ENCODE data around the gene CPNE7.

The CPNE7 gene

GRCh38 chr16:89562939-89563338 is 12.6 kb upstream of the CPNE7 start:
- H3K27me3 ChIP-seq (ENCODE audit: insufficient read depth, poor library complexity, severe bottlenecking) = no peaks in the 10 kb centered on the region
- H3K4me1 ChIP-seq (ENCODE audit: insufficient read depth, poor library complexity, severe bottlenecking) = peaks cover 25% of the 10 kb centered on the region
- H3K9me3 ChIP-seq (ENCODE audit: severe bottlenecking) = no peaks in the 10 kb centered on the region
- H3K4me3 ChIP-seq (ENCODE audit: severe bottlenecking) = no peak overlapping the region
- TF ChIP-seq CTCF (IDR thresholded peaks at IDR 0.05; ENCODE audit: poor library complexity, severe bottlenecking) = no peak
- peak overlapping the region; percentile 85 for H3K27ac ChIP-seq (ENCODE audit: poor library complexity, severe bottlenecking)
- ATAC-seq (ENCODE audit: low read depth) (no peak), DNase-seq (ENCODE audit: low spot score) (no peak)
- H3K36me3 ChIP-seq (ENCODE audit: low read depth) = peaks cover 42% of the 10 kb centered on the region

- TF ChIP-seq CTCF (IDR thresholded peaks at IDR 0.05; ENCODE audit: poor library complexity, severe bottlenecking) = no peak
- no peak for DNase-seq (ENCODE audit: low spot score)
- no peak overlapping the region for H3K4me3 ChIP-seq (ENCODE audit: severe bottlenecking)
- peaks cover 42% of the 10 kb centered on the region for H3K36me3 ChIP-seq (ENCODE audit: low read depth)
- H3K27ac ChIP-seq (ENCODE audit: poor library complexity, severe bottlenecking) = peak overlapping the region; percentile 85
- H3K9me3 ChIP-seq (ENCODE audit: severe bottlenecking) = no peaks in the 10 kb centered on the region
- ATAC-seq (ENCODE audit: low read depth) = no peak
- H3K27me3 ChIP-seq (ENCODE audit: insufficient read depth, poor library complexity, severe bottlenecking) = no peaks in the 10 kb centered on the region
- peaks cover 25% of the 10 kb centered on the region for H3K4me1 ChIP-seq (ENCODE audit: insufficient read depth, poor library complexity, severe bottlenecking)
Observed at GRCh38 chr16:89563639-89564392, 11.7 kb upstream of the CPNE7 start.

- H3K9me3 ChIP-seq (ENCODE audit: severe bottlenecking) = no peaks in the 10 kb centered on the region
- peak; percentile 0; the same call in 2 of the 3 replicates for ATAC-seq (ENCODE audit: low read depth)
- H3K27ac ChIP-seq (ENCODE audit: poor library complexity, severe bottlenecking) = peak overlapping the region; percentile 85
- no peak overlapping the region for H3K4me3 ChIP-seq (ENCODE audit: severe bottlenecking)
- TF ChIP-seq CTCF (IDR thresholded peaks at IDR 0.05; ENCODE audit: poor library complexity, severe bottlenecking) = no peak
- peaks cover 20% of the 10 kb centered on the region for H3K4me1 ChIP-seq (ENCODE audit: insufficient read depth, poor library complexity, severe bottlenecking)
- H3K36me3 ChIP-seq (ENCODE audit: low read depth) = peaks cover 42% of the 10 kb centered on the region
- no peak for DNase-seq (ENCODE audit: low spot score)
- H3K27me3 ChIP-seq (ENCODE audit: insufficient read depth, poor library complexity, severe bottlenecking) = no peaks in the 10 kb centered on the region
Observed at GRCh38 chr16:89564476-89565255, 10.9 kb upstream of the CPNE7 start.

GRCh38 chr16:89565256-89565505 is 10.4 kb upstream of the CPNE7 start:
- ATAC-seq (ENCODE audit: low read depth) (peak; percentile 26), DNase-seq (ENCODE audit: low spot score) (peak; percentile 76)
- peaks cover 20% of the 10 kb centered on the region for H3K4me1 ChIP-seq (ENCODE audit: insufficient read depth, poor library complexity, severe bottlenecking)
- no peak for TF ChIP-seq CTCF (IDR thresholded peaks at IDR 0.05; ENCODE audit: poor library complexity, severe bottlenecking)
- peak overlapping the region; percentile 85 for H3K27ac ChIP-seq (ENCODE audit: poor library complexity, severe bottlenecking)
- peaks cover 42% of the 10 kb centered on the region for H3K36me3 ChIP-seq (ENCODE audit: low read depth)
- no peaks in the 10 kb centered on the region for H3K9me3 ChIP-seq (ENCODE audit: severe bottlenecking)
- H3K4me3 ChIP-seq (ENCODE audit: severe bottlenecking) = no peak overlapping the region
- H3K27me3 ChIP-seq (ENCODE audit: insufficient read depth, poor library complexity, severe bottlenecking) = no peaks in the 10 kb centered on the region
